ENCODE measurements around the gene ZNF774.

GRCh38 chr15:90349821-90350220 lies 2.3 kb upstream of the ZNF774 start:
- TF ChIP-seq, protein P1, sequence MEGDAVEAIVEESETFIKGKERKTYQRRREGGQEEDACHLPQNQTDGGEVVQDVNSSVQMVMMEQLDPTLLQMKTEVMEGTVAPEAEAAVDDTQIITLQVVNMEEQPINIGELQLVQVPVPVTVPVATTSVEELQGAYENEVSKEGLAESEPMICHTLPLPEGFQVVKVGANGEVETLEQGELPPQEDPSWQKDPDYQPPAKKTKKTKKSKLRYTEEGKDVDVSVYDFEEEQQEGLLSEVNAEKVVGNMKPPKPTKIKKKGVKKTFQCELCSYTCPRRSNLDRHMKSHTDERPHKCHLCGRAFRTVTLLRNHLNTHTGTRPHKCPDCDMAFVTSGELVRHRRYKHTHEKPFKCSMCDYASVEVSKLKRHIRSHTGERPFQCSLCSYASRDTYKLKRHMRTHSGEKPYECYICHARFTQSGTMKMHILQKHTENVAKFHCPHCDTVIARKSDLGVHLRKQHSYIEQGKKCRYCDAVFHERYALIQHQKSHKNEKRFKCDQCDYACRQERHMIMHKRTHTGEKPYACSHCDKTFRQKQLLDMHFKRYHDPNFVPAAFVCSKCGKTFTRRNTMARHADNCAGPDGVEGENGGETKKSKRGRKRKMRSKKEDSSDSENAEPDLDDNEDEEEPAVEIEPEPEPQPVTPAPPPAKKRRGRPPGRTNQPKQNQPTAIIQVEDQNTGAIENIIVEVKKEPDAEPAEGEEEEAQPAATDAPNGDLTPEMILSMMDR (IDR thresholded peaks at IDR 0.05; ENCODE audit: low read depth, low read length, missing input control), result no peak
- no peak for TF ChIP-seq HNF4A (conservative IDR thresholded peaks at IDR 0.05)
- TF ChIP-seq FOXA1 (IDR thresholded peaks at IDR 0.05), result no peak
- TF ChIP-seq, protein P2, sequence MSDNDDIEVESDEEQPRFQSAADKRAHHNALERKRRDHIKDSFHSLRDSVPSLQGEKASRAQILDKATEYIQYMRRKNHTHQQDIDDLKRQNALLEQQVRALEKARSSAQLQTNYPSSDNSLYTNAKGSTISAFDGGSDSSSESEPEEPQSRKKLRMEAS (IDR thresholded peaks at IDR 0.05), result no peak
- no peak for TF ChIP-seq HNF4G (IDR thresholded peaks at IDR 0.05)

Measured in liver (tissue), 3 donors.